ENCODE data around the gene TRIM44. TPM values are rescaled to one million over a fixed set of nuclear protein-coding genes. Genes with fewer than 3 reads are reported as not detected.
"Not testable (repeated sequence)": the region's sequence is repeated elsewhere in the genome, so short reads cannot be mapped to it uniquely, and the experiment has no call there.

The TRIM44 gene
- polyA plus RNA-seq, 2 of the 4 experiments (the other 2 are of a cell fraction): 19.3 to 70.4 TPM

GRCh38 chr11:35664977-35665441 lies 2.4 kb downstream of the TRIM44 start:
- CTCF ChIA-PET: interaction anchor here (0.6 kb wide), 1 partner anchor 87 kb away, joined by 4 read pairs; no protein-coding TSS in a partner anchor
- H3K4me3 ChIP-seq: no peak overlapping the region
- H3K27ac ChIP-seq: no peak overlapping the region
- peaks cover 35% of the 10 kb centered on the region for H3K9me3 ChIP-seq
- FAIRE-seq (no peak), ATAC-seq (no peak), DNase-seq (ENCODE audit: low read depth in 1 of 2, low spot score in 1 of 2) (peak in 1 of 2 experiments; percentile 14)
- TF ChIP-seq HES2 (IDR thresholded peaks at IDR 0.05): no peak
- no peak for TF ChIP-seq NPAS2 (CRISPR knock-in tag; IDR thresholded peaks at IDR 0.05; ENCODE audit: borderline replicate concordance)
- TF ChIP-seq SMC3 (IDR thresholded peaks at IDR 0.05): no peak
- no peak for TF ChIP-seq RFX5 (IDR thresholded peaks at IDR 0.05)
- TF ChIP-seq HOXB13 (CRISPR knock-in tag; IDR thresholded peaks at IDR 0.05; ENCODE audit: low read depth): no peak
- TF ChIP-seq MAZ (IDR thresholded peaks at IDR 0.05; ENCODE audit: borderline replicate concordance, low read depth, low read length): no peak
- H3K4me2 ChIP-seq: no peak overlapping the region
- WGBS (ENCODE audit: missing lambda C conversion rate): 92% methylated on average over 5 of the region's 5 CpGs
- peaks cover 11% of the 10 kb centered on the region; the same call in 1 of the 3 replicates for H3K4me1 ChIP-seq
- POLR2A ChIA-PET: no interaction called here

- TF ChIP-seq MAFK (IDR thresholded peaks at IDR 0.05; ENCODE audit: partially characterized antibody) (no peak), ELK1 (IDR thresholded peaks at IDR 0.05; ENCODE audit: low read depth, low read length) (no peak), BCL3 (IDR thresholded peaks at IDR 0.05) (no peak), FOSB (CRISPR knock-in tag; IDR thresholded peaks at IDR 0.05) (no peak), CHD2 (IDR thresholded peaks at IDR 0.05; ENCODE audit: low read length, partially characterized antibody) (no peak), NR3C1 (IDR thresholded peaks at IDR 0.05) (no peak), ATOH8 (CRISPR knock-in tag; IDR thresholded peaks at IDR 0.05; ENCODE audit: low read depth) (no peak), HDAC2 (IDR thresholded peaks at IDR 0.05) (no peak)
- 93% methylated on average over 1 of the region's 1 CpG for WGBS (ENCODE audit: missing lambda C conversion rate)
- H3K9me3 ChIP-seq: peaks cover 35% of the 10 kb centered on the region
- H3K27ac ChIP-seq: no peak overlapping the region
- H3K4me3 ChIP-seq: no peak overlapping the region
- no peak overlapping the region for H3K4me2 ChIP-seq
- CTCF ChIA-PET: interaction anchor here (1.6 kb wide), 1 partner anchor 155 kb away, joined by 4 read pairs; no protein-coding TSS in a partner anchor
- DNase-seq (ENCODE audit: low read depth in 1 of 2, low spot score in 1 of 2) (no peak), FAIRE-seq (no peak), ATAC-seq (no peak)
- peaks cover 6% of the 10 kb centered on the region; the same call in 1 of the 3 replicates for H3K4me1 ChIP-seq
- POLR2A ChIA-PET: no interaction called here
Measured at GRCh38 chr11:35667257-35667656, 4.7 kb downstream of the TRIM44 start.

GRCh38 chr11:35668350-35668749 lies 5.8 kb downstream of the TRIM44 start:
- 90% methylated on average over 3 of the region's 3 CpGs for WGBS (ENCODE audit: missing lambda C conversion rate)
- CTCF ChIA-PET: interaction anchor here (1.6 kb wide), 1 partner anchor 154 kb away, joined by 4 read pairs; no protein-coding TSS in a partner anchor
- H3K4me2 ChIP-seq; POLR2A ChIA-PET; H3K27ac ChIP-seq; H3K4me1 ChIP-seq; DNase-seq (ENCODE audit: low read depth in 1 of 2, low spot score in 1 of 2); H3K4me3 ChIP-seq; FAIRE-seq; ATAC-seq: not testable (repeated sequence)
- peaks cover 32% of the 10 kb centered on the region for H3K9me3 ChIP-seq

GRCh38 chr11:35671396-35672127 lies 9.0 kb downstream of the TRIM44 start:
- H3K9me3 ChIP-seq: 0 out of 3 replicates have a peak, but pooled peaks cover 6% of the 10 kb centered on the region
- FAIRE-seq: no peak
- DNase-seq (ENCODE audit: low read depth in 1 of 2, low spot score in 1 of 2): no peak
- H3K4me2 ChIP-seq: no peak overlapping the region
- no peak for ATAC-seq
- no peak overlapping the region for H3K4me3 ChIP-seq
- ChIA-PET CTCF (no interaction called here), POLR2A (no interaction called here)
- WGBS (ENCODE audit: missing lambda C conversion rate): 93% methylated on average over 3 of the region's 3 CpGs
- H3K27ac ChIP-seq: no peak overlapping the region
- H3K4me1 ChIP-seq: no peaks in the 10 kb centered on the region
- TF ChIP-seq JUNB (IDR thresholded peaks at IDR 0.05) (no peak), KDM1A (IDR thresholded peaks at IDR 0.05; ENCODE audit: low read depth) (no peak), ESRRA (IDR thresholded peaks at IDR 0.05; ENCODE audit: borderline replicate concordance, low read length) (no peak), FOSB (CRISPR knock-in tag; IDR thresholded peaks at IDR 0.05) (no peak), RCOR1 (IDR thresholded peaks at IDR 0.05; ENCODE audit: low read depth, low read length) (no peak), EP300 (IDR thresholded peaks at IDR 0.05) (no peak), ZNF302 (CRISPR knock-in tag; IDR thresholded peaks at IDR 0.05) (no peak), CTCF (IDR thresholded peaks at IDR 0.05) (no peak), HMGXB4 (CRISPR knock-in tag; IDR thresholded peaks at IDR 0.05; ENCODE audit: borderline replicate concordance) (no peak), GATA3 (IDR thresholded peaks at IDR 0.05; ENCODE audit: borderline replicate concordance) (no peak), POLR2A (IDR thresholded peaks at IDR 0.05; ENCODE audit: low read length) (no peak)

Measured in A549 (cell line).